Fibroblast of villous mesenchyme (primary cell): ENCODE results near the gene N4BP3. TPM values are rescaled to one million over a fixed set of nuclear protein-coding genes. Genes with fewer than 3 reads are reported as not detected.

ENCODE experiments used
- DNase-seq: peaks from one replicate; pipeline ENCODE4 v3.0.0-alpha.2; 2010; ENCODE audit warnings: low read depth
- H3K4me3 ChIP-seq: 2 replicates; pipeline ENCODE4 v1.5.1; 2011; ENCODE audit warnings: low read depth, mild to moderate bottlenecking, low read length
- total RNA-seq: library from RNA; depleted of rRNA; stranded (reverse); fragments of >200 nt; gene quantifications from 2 replicates; pipeline ENCODE4 v1.2.3, GENCODE V29; 2012
- TF ChIP-seq, protein P1 (sequence below): IDR thresholded peaks from 2 replicates; pipeline ENCODE4 v1.5.1; 2012; ENCODE audit warnings: low read depth, mild to moderate bottlenecking, low read length; ENCODE audit not compliant: insufficient read depth

Gene N4BP3
- total RNA-seq, 1 donor: 0.43 TPM

DNA sequence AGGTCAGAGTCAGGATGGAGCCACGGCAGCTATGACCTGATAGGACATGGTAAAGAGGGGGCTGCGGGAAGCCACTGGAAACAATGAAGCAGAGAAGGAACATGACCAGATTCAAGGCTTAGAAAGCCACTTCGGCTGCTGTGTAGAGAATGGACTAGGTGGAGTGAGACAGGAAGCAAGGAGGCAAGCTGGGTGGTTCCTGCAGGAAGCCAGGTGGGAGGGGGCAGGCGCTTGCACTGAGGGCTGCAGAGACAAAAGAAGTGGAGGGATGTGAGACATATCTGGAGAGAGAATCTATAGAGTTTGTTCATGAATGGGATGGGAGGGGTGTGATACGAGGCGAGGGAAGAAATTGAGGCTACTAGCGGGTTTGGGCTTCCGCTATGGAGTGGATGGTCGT is 19.0 kb upstream of the N4BP3 start:
- TF ChIP-seq, protein P1, sequence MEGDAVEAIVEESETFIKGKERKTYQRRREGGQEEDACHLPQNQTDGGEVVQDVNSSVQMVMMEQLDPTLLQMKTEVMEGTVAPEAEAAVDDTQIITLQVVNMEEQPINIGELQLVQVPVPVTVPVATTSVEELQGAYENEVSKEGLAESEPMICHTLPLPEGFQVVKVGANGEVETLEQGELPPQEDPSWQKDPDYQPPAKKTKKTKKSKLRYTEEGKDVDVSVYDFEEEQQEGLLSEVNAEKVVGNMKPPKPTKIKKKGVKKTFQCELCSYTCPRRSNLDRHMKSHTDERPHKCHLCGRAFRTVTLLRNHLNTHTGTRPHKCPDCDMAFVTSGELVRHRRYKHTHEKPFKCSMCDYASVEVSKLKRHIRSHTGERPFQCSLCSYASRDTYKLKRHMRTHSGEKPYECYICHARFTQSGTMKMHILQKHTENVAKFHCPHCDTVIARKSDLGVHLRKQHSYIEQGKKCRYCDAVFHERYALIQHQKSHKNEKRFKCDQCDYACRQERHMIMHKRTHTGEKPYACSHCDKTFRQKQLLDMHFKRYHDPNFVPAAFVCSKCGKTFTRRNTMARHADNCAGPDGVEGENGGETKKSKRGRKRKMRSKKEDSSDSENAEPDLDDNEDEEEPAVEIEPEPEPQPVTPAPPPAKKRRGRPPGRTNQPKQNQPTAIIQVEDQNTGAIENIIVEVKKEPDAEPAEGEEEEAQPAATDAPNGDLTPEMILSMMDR: no peak
- DNase-seq: no peak
- no peak overlapping the region for H3K4me3 ChIP-seq

DNA sequence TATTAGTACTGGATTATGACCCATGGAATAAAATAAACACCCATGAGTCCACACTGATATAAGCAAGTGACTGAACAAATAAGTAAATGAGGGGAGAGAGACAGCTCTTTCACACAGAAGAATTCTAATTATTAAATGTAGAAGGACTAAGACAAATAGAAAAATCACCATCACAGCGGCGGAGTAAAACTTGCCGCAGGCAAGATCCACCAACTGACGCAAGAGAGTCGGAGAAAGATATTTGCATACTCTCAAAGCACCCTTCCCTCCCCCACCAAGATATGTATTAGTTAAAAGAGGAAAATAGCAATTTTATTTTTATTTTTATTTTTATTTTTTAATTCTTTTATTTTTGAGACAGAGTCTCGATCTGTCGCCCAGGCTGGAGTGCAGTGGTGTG is 14.6 kb upstream of the N4BP3 start:
- no peak overlapping the region for H3K4me3 ChIP-seq
- no peak for DNase-seq
- TF ChIP-seq, protein P1: no peak

DNA sequence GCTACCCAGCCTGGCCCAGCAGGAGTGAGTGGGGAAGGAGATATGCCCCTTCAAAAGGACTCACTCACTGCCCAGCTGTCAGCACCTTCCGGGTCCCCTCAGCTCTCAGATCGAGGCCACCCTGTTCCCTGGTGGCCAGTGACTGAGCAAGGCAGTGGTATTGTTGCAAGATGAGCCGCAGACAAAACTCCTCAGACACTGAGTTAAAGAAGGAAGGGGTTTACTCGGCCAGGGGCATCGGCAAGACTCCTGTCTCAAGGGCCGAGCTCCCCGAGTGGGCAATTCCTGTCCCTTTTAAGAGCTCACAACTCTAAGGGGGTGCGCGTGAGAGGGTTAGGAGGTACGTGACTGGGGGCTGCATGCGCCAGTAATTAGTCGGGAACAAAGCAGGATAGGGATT is 9.7 kb upstream of the N4BP3 start:
- H3K4me3 ChIP-seq: no peak overlapping the region
- DNase-seq: no peak
- TF ChIP-seq, protein P1: no peak

DNA sequence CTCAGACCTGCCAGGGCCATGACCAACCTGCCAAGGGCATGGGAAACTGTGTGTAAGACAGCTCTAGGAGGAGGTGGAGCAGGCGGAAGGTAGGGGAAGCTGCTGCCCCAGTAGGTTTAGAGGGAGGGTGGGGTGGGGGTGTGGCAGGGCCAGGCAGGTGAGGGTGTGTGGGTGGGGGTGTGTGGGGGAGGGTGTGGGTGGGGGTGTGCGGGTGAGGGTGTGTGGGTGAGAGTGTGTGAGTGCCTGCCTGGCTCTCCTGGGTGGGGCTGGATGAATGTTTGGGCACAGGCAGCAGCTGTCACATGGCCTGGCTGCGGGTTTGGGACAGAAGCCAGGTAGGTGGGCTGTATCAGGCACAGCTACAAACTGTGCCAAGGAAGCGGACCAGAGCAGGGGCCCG is 8.8 kb upstream of the N4BP3 start:
- no peak for DNase-seq

DNA sequence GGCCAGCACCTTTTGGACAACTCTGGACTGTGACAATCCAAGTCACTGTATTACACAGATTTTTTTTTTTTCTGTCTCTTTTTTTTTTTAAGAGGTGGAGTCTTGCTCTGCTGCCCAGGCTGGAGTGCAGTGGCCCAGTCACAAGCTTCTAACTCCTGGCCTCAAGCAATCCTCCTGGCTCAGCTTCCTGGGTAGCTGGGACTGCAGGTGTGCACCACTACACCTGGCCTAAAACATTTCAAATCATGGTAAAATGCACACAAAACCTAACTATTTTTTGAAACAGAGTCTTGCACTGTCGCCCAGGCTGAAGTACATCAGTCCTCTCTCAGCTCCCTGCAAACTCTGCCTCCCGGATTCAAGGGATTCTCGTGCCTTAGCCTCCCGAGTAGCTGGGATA is 7.2 kb upstream of the N4BP3 start:
- TF ChIP-seq, protein P1: no peak
- no peak for DNase-seq
- no peak overlapping the region for H3K4me3 ChIP-seq

More for the DNA sequence above, 8.8 kb upstream of the N4BP3 start:
- TF ChIP-seq, protein P1: no peak
- no peak overlapping the region for H3K4me3 ChIP-seq

DNA sequence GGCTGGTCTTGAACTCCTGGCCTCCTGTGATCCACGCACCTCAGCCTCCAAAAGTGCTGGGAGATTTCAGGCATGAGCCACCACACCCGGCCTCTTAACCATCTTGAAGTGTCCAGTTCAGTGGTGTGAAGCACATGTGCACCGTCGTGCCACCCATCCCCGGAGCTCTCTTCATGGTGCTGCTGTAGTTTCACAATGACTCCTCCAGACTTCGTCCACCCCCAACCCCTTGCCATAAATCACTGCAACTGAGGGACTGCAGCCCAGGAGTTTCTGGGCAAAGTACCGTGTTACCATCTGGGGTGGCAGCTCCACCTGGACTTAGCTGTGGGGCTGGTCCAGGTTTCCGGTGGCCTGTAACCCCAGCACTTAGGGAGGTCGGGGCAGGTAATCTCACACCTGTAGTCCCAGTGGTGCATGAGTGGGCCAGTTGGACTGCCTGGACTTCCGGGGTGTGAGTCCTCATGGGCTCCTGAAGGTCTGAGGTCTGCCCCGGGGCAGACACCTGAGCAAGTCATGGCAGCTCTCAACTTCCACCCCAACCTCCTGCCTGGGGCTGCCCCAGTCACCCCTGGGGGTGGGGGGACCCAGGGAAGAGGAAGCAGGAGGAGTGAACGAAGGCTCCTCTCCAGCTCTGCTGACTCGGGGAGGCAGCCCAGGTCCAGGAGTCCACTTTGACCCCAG is 6.6 kb upstream of the N4BP3 start:
- TF ChIP-seq, protein P1: no peak
- DNase-seq: no peak

More for the DNA sequence above, 6.6 kb upstream of the N4BP3 start:
- H3K4me3 ChIP-seq: no peak overlapping the region
